H1 (cell line): Measurements from ENCODE around the gene TTC38.

Experiments
- ATF3 ChIP-seq: IDR thresholded peaks from 2 replicates; pipeline ENCODE4 v1.6.1; 2011; ENCODE audit warnings: low read depth, mild to moderate bottlenecking, low read length; ENCODE audit not compliant: insufficient read depth
- CEBPB ChIP-seq: IDR thresholded peaks from 2 replicates; pipeline ENCODE4 v1.6.1; 2012; ENCODE audit warnings: low read depth, low read length
- CREB1 ChIP-seq: IDR thresholded peaks from 2 replicates; pipeline ENCODE4 v1.6.1; 2012; ENCODE audit warnings: inconsistent platforms
- CTCF ChIP-seq, 3 experiments: IDR thresholded peaks; 1 replicate in 2 of 3; 2 replicates in 1 of 3; pipeline versions ENCODE4 v1.5.1 to v1.6.1; 2011; ENCODE audit warnings: low read length in 3 of 3, mild to moderate bottlenecking in 3 of 3, inconsistent platforms in 2 of 3, low read depth in 1 of 3, moderate library complexity in 1 of 3; ENCODE audit not compliant: insufficient read depth in 1 of 3; ENCODE audit errors: control extremely low read depth in 1 of 3
- GTF2F1 ChIP-seq: IDR thresholded peaks from 2 replicates; pipeline ENCODE4 v1.6.1; 2012; ENCODE audit warnings: low read depth, low read length, improper control_type of control experiment, borderline replicate concordance
- HDAC2 ChIP-seq, 2 experiments: fragments of 300-600 bp in 1 of 2; sonication (generic) in 1 of 2; IDR thresholded peaks; 2 replicates each; pipeline ENCODE4 v1.6.1; 2011 to 2012; ENCODE audit warnings: low read depth in 2 of 2, low read length in 2 of 2, mild to moderate bottlenecking in 2 of 2, moderate library complexity in 2 of 2, borderline replicate concordance in 1 of 2, inconsistent platforms in 1 of 2
- MAFK ChIP-seq: IDR thresholded peaks from 2 replicates; pipeline ENCODE4 v1.6.1; 2012; ENCODE audit warnings: low read depth, mild to moderate bottlenecking, improper control_type of control experiment, low read length
- MAX ChIP-seq: IDR thresholded peaks from 2 replicates; pipeline ENCODE4 v1.6.1; 2012; ENCODE audit warnings: inconsistent platforms
- POLR2AphosphoS5 ChIP-seq: IDR thresholded peaks from 2 replicates; pipeline ENCODE4 v1.6.1; 2011; ENCODE audit warnings: low read depth, low read length
- SIN3A ChIP-seq, 2 experiments: IDR thresholded peaks in 1 of 2; conservative IDR thresholded peaks in 1 of 2; 2 replicates each; pipeline ENCODE4 v1.6.1; 2011 to 2012; ENCODE audit warnings: low read length in 2 of 2, improper control_type of control experiment in 1 of 2, low read depth in 1 of 2, mild to moderate bottlenecking in 1 of 2
- USF2 ChIP-seq: IDR thresholded peaks from 2 replicates; pipeline ENCODE4 v1.6.1; 2011; ENCODE audit warnings: low read length, improper control_type of control experiment
- YY1 ChIP-seq: IDR thresholded peaks from 2 replicates; pipeline ENCODE4 v1.6.1; 2011; ENCODE audit warnings: low read depth, mild to moderate bottlenecking, low read length
- ZNF274 ChIP-seq: IDR thresholded peaks from 2 replicates; pipeline ENCODE4 v1.7.0; 2012; ENCODE audit warnings: low read length, borderline replicate concordance; ENCODE audit errors: extremely low read depth

GRCh38 chr22:46246178-46246577 lies 21.6 kb upstream of the TTC38 start:
- TF ChIP-seq SIN3A (conservative IDR thresholded peaks at IDR 0.05 in 1 of 2, IDR thresholded peaks at IDR 0.05 in 1 of 2; ENCODE audit: low read depth in 1 of 2, low read length in 2 of 2) (no peak), CTCF (IDR thresholded peaks at IDR 0.05; ENCODE audit: control extremely low read depth in 1 of 3, insufficient read depth in 1 of 3, low read depth in 1 of 3, low read length in 3 of 3) (no peak), GTF2F1 (no peak), YY1 (no peak), POLR2AphosphoS5 (no peak), CREB1 (no peak), MAX (no peak), USF2 (no peak), HDAC2 (IDR thresholded peaks at IDR 0.05; ENCODE audit: borderline replicate concordance in 1 of 2, low read depth in 2 of 2, low read length in 2 of 2) (no peak), ATF3 (no peak), ZNF274 (no peak), MAFK (no peak), CEBPB (no peak)
